ENCODE results near the gene CYTH1. TPM values are rescaled to one million over a fixed set of nuclear protein-coding genes. Genes with fewer than 3 reads are reported as not detected.

Gene CYTH1
- total RNA-seq, 1 experiment from 2014 or later = 9.7 TPM

DNA sequence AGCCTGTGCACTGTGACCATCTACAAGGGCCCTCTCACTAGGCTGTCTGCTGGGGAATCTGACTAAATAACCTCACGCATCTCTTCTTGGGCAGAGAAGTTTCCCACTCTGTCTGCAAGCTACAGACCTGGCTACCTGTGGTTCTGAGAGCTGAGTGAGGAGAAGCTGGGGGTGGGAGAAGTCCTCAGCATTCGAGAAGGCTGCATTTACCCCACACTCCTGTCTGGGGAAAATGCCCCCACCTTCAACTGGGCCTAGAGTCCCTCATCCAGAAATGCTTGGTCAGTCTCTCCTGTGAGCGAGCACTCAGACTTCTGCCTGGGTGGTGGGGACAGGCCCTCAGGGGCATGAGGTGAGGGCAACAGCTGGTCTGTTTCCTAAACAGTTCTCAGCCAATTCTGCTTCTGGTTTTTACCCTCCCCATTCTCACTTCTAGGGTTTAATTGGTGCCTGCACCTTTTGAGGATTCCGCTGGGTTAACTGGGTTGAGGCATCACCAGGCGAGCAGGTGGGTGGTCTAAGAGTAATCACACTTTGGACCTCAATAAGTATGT, 98.6 kb downstream of the CYTH1 start:
- Histone ChIP-seq H3K56ac (ENCODE audit: insufficient read length, low read depth, low read length) (no peak overlapping the region), H3K27ac (ENCODE audit: insufficient read length, low read depth, low read length) (no peak overlapping the region), H2BK5ac (ENCODE audit: insufficient read length, low read length) (no peak overlapping the region), H3K79me1 (ENCODE audit: insufficient read depth, low read depth, low read length, poor library complexity, severe bottlenecking) (no peaks in the 10 kb centered on the region), H3K9me3 (ENCODE audit: control insufficient read depth, low read depth, low read length) (no peaks in the 10 kb centered on the region), H3K79me2 (ENCODE audit: insufficient read depth, low read length) (no peaks in the 10 kb centered on the region), H4K8ac (replicated peaks; ENCODE audit: insufficient read length, low read depth, low read length) (no peak overlapping the region), H2BK120ac (ENCODE audit: low read depth, low read length, poor library complexity, severe bottlenecking) (no peak overlapping the region), H3K14ac (ENCODE audit: insufficient read depth, low read length) (peak overlapping the region; percentile 65; the same call in 1 of the 2 replicates), H2BK12ac (ENCODE audit: insufficient read length, low read depth, low read length) (no peak overlapping the region), H3K23ac (ENCODE audit: insufficient read length, low read depth, low read length) (no peak overlapping the region), H3K4me2 (ENCODE audit: insufficient read depth, insufficient read length, low read length) (no peak overlapping the region), H3K4me1 (ENCODE audit: insufficient read depth, low read length) (no peaks in the 10 kb centered on the region), H3K9ac (ENCODE audit: extremely low read depth, insufficient read length, low read length) (no peak overlapping the region), H3K23me2 (ENCODE audit: insufficient read length, low read depth, low read length, poor library complexity, severe bottlenecking) (no peaks in the 10 kb centered on the region), H4K91ac (ENCODE audit: insufficient read length, low read depth, low read length) (no peak overlapping the region), H2AFZ (ENCODE audit: low read length) (no peak overlapping the region), H3K27me3 (ENCODE audit: insufficient read depth, low read length) (no peaks in the 10 kb centered on the region), H3K18ac (ENCODE audit: insufficient read length, low read depth, low read length) (no peak overlapping the region), H3T11ph (ENCODE audit: low read length) (no peak overlapping the region), H4K20me1 (ENCODE audit: control insufficient read depth, insufficient read depth, insufficient read length) (no peaks in the 10 kb centered on the region), H3K4ac (ENCODE audit: low read depth, low read length) (no peak overlapping the region), H2BK20ac (ENCODE audit: low read depth, low read length, poor library complexity, severe bottlenecking) (no peak overlapping the region), H2BK15ac (ENCODE audit: low read depth, low read length) (no peak overlapping the region), H4K5ac (ENCODE audit: insufficient read length, low read depth, low read length) (no peak overlapping the region), H2AK5ac (ENCODE audit: insufficient read length, low read length) (no peak overlapping the region)
- Mint-ChIP-seq H3K4me1 (peaks cover 19 to 31% of the 10 kb centered on the region in 2 experiments), H3K9me3 (no peaks in the 10 kb centered on the region), H3K4me3 (no peak overlapping the region), H3K27me3 (ENCODE audit: low read depth) (no peaks in the 10 kb centered on the region), H3K36me3 (ENCODE audit: insufficient read depth in 1 of 3, low read depth in 3 of 3) (peaks cover 7 to 21% (median 16%) of the 10 kb centered on the region in 3 experiments), H3K27ac (no peak overlapping the region; a peak in 1 of 7 replicates)
- peak; percentile 25 for DNase-seq
- TF ChIP-seq, protein P1, sequence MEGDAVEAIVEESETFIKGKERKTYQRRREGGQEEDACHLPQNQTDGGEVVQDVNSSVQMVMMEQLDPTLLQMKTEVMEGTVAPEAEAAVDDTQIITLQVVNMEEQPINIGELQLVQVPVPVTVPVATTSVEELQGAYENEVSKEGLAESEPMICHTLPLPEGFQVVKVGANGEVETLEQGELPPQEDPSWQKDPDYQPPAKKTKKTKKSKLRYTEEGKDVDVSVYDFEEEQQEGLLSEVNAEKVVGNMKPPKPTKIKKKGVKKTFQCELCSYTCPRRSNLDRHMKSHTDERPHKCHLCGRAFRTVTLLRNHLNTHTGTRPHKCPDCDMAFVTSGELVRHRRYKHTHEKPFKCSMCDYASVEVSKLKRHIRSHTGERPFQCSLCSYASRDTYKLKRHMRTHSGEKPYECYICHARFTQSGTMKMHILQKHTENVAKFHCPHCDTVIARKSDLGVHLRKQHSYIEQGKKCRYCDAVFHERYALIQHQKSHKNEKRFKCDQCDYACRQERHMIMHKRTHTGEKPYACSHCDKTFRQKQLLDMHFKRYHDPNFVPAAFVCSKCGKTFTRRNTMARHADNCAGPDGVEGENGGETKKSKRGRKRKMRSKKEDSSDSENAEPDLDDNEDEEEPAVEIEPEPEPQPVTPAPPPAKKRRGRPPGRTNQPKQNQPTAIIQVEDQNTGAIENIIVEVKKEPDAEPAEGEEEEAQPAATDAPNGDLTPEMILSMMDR (conservative IDR thresholded peaks at IDR 0.05) = no peak
- no CpG with 5 or more reads among the region's 5 CpGs for WGBS (ENCODE audit: extremely low coverage, insufficient read length, low lambda C conversion rate)
